Lower leg skin (tissue), 3 donors: ENCODE results near the gene SERPIND1.

Source experiments
- POLR2A ChIP-seq, 2 donors: fragments of 450-650 bp; IDR thresholded peaks; one replicate each; pipeline ENCODE4 v1.6.1; 2016 to 2017; ENCODE audit warnings: antibody characterized with exemption in 2 of 2, mild to moderate bottlenecking in 1 of 2, moderate library complexity in 1 of 2
- TF ChIP-seq, protein P1 (sequence below), 3 donors: fragments of 450-650 bp; IDR thresholded peaks; one replicate each; pipeline ENCODE4 v1.5.1; 2016; ENCODE audit warnings: antibody characterized with exemption in 3 of 3, mild to moderate bottlenecking in 3 of 3, moderate library complexity in 2 of 3

DNA sequence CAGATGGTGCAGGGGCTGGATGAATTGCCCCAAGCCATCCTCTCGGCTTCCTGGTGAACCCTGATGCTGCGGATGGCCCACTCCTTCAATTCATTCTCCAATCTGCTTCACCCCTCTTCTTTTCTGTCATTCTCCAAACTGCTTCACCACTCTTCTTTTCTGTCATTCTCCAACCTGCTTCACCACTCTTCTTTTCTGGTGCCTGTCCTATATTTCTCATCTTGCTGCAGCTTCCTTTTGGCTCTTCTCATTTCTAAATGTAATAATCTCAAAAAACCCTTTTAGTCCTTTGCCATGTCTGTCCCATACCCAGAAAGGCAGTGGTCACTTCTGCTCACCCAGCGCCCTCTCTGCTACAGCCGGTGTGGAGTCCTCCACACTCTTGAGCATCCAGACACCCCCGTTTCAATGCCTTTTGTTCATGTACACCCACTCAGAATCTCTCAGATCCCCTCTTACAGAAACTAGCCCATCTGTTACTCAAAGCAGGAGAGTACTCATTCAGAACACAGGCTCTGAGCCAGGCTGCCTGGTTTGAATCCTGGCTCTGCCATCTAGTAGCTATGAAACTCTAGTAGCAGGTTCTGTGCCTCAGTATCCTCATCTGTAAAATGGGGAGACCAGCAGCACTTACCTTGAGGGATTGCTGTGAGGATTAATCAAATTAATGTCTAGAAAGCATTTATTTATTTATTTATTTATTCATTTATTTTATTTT, 14.9 kb downstream of the SERPIND1 start:
- TF ChIP-seq, protein P1, sequence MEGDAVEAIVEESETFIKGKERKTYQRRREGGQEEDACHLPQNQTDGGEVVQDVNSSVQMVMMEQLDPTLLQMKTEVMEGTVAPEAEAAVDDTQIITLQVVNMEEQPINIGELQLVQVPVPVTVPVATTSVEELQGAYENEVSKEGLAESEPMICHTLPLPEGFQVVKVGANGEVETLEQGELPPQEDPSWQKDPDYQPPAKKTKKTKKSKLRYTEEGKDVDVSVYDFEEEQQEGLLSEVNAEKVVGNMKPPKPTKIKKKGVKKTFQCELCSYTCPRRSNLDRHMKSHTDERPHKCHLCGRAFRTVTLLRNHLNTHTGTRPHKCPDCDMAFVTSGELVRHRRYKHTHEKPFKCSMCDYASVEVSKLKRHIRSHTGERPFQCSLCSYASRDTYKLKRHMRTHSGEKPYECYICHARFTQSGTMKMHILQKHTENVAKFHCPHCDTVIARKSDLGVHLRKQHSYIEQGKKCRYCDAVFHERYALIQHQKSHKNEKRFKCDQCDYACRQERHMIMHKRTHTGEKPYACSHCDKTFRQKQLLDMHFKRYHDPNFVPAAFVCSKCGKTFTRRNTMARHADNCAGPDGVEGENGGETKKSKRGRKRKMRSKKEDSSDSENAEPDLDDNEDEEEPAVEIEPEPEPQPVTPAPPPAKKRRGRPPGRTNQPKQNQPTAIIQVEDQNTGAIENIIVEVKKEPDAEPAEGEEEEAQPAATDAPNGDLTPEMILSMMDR (IDR thresholded peaks at IDR 0.05) = no peak
- TF ChIP-seq POLR2A (IDR thresholded peaks at IDR 0.05) = no peak
